ENCODE measurements around the gene HYKK.
"Not testable (repeated sequence)": the region's sequence is repeated elsewhere in the genome, so short reads cannot be mapped to it uniquely, and the experiment has no call there.

HYKK gene

DNA sequence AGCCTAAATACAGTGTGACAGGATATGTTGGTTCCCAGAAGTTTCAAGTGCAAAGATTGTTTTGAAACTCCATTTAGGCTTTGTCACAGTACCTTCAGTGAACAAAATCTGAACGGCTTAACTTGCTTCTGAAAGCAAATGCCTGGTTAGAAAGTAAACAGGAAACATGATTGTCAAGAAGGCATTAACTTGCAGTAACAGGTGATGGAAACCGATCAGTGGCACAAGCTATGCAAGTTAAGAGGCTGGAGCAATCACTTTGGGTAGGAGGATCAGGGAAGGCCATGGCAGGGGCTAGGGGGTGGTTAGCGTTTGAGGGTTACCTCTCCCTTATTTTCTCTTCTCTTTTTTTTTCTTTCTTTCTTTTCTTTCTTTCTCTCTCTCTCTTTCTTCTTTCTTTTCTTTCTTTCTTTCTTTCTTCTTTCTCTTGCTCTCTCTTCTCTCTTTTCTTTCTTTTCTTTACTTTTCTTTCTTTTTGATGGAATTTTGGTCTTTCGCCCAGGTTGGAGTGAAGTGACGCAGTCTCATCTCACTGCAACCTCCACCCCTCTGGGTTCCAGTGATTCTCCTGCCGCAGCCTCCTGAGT is 2.4 kb downstream of the HYKK start:
- TF ChIP-seq, protein P1, sequence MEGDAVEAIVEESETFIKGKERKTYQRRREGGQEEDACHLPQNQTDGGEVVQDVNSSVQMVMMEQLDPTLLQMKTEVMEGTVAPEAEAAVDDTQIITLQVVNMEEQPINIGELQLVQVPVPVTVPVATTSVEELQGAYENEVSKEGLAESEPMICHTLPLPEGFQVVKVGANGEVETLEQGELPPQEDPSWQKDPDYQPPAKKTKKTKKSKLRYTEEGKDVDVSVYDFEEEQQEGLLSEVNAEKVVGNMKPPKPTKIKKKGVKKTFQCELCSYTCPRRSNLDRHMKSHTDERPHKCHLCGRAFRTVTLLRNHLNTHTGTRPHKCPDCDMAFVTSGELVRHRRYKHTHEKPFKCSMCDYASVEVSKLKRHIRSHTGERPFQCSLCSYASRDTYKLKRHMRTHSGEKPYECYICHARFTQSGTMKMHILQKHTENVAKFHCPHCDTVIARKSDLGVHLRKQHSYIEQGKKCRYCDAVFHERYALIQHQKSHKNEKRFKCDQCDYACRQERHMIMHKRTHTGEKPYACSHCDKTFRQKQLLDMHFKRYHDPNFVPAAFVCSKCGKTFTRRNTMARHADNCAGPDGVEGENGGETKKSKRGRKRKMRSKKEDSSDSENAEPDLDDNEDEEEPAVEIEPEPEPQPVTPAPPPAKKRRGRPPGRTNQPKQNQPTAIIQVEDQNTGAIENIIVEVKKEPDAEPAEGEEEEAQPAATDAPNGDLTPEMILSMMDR (IDR thresholded peaks at IDR 0.05; ENCODE audit: control extremely low read depth, extremely low read depth, low read depth, missing control alignments): no peak
- ChIA-PET POLR2A (no interaction called here), CTCF (no interaction called here)
- DNase-seq (ENCODE audit: extremely low spot score): no peak

DNA sequence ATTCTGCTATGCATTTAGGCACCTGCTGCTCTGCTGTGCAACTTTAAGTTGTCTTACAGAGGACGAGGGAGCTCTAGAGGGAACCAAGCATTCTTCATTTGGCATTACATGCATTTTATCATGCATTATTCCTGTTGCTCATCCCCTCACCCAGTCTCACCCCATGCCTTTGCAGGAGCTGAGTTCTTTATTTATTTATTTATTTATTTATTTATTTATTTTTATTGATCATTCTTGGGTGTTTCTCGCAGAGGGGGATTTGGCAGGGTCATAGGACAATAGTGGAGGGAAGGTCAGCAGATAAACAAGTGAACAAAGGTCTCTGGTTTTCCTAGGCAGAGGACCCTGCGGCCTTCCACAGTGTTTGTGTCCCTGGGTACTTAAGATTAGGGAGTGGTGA is 12.7 kb downstream of the HYKK start:
- DNase-seq (ENCODE audit: extremely low spot score); POLR2A ChIA-PET; CTCF ChIA-PET: not testable (repeated sequence)

DNA sequence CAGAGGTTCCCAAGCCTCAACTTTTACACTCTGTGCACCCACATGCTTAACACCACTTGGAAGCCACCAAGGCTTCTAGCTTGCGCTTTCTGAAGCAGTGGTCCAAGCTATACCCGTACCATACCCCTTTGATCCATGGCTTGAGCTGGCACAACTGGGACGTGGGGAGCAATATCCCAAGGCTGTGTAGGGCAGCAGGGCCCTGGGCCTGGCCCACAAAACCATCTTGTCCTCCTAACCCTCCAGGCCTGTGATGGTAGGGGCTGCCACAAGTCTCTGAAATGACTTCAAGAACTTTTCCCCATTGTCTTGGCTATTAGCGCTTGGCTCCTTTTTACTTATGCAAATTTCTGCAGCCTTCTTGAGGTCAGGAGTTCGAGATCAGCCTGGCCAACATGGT is 16.9 kb downstream of the HYKK start:
- DNase-seq (ENCODE audit: extremely low spot score): no peak
- CTCF ChIA-PET: no interaction called here
- TF ChIP-seq, protein P1 (IDR thresholded peaks at IDR 0.05; ENCODE audit: control extremely low read depth, extremely low read depth, low read depth, missing control alignments): no peak
- POLR2A ChIA-PET: no interaction called here

DNA sequence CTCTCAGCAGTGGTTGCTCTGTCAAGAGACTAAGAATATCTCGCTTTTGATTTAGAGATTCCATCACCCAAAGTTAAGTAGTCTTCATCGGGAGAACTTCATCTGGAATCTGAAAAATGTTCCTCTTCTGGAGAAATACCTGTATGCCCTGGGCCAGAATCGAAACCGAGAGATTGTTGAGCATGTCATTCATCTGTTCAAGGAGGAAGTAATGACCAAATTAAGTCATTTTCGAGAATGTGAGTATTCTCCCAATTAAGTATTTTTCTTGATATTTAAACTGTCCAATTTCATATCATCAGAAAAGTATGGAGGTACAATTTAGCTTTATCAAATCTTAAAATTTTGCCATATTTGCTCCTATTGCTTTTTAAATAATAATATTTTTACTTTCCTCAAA is 19.9 kb downstream of the HYKK start:
- TF ChIP-seq, protein P1 (IDR thresholded peaks at IDR 0.05; ENCODE audit: control extremely low read depth, extremely low read depth, low read depth, missing control alignments): no peak
- POLR2A ChIA-PET: no interaction called here
- CTCF ChIA-PET: no interaction called here

DNA sequence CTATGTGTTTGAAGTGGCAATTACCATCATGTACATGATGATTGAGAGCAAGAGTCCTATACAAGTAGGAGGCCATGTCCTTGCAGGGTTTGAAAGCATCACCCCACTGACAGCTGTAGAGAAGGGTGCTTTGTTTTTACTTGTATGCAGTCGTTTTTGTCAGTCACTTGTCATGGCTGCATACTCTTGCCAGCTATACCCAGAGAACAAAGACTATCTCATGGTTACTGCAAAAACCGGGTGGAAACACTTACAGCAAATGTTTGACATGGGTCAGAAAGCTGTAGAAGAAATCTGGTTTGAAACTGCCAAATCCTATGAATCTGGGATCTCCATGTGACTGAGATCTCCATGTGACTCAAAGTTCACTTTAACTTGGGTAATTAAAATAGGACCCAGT is 26.0 kb downstream of the HYKK start:
- TF ChIP-seq, protein P1 (IDR thresholded peaks at IDR 0.05; ENCODE audit: control extremely low read depth, extremely low read depth, low read depth, missing control alignments): no peak
- POLR2A ChIA-PET: no interaction called here
- DNase-seq (ENCODE audit: extremely low spot score): no peak
- CTCF ChIA-PET: interaction anchor here (1.1 kb wide), 1 partner anchor 35 kb away, joined by 3 read pairs; no protein-coding TSS in a partner anchor

More for the DNA sequence above, 19.9 kb downstream of the HYKK start:
- DNase-seq (ENCODE audit: extremely low spot score): no peak

DNA sequence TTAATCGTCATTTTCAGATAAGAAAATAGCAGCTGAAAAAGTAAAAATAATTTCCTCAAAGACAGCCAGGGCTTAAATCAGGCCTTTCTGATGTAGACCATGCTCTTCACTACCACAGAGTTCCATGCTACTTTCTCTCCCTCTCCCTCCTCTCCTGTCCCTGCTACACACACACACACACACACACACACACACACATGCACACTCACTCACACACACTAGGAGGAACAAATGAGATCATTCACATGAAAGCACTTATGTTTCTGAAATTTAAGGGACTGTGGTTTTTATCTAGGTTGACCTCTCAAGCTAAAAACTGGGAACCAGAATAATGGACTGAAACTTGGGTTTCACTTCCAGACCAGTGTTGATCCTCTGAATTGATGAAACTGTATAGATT is 28.8 kb downstream of the HYKK start:
- DNase-seq (ENCODE audit: extremely low spot score): no peak
- ChIA-PET POLR2A (interaction anchor here (0.7 kb wide), 1 partner anchor 12 kb away, joined by 6 read pairs; no protein-coding TSS in a partner anchor), CTCF (interaction anchor here (1.0 kb wide), 1 partner anchor 15 kb away, joined by 3 read pairs; no protein-coding TSS in a partner anchor)
- TF ChIP-seq, protein P1 (IDR thresholded peaks at IDR 0.05; ENCODE audit: control extremely low read depth, extremely low read depth, low read depth, missing control alignments): no peak

DNA sequence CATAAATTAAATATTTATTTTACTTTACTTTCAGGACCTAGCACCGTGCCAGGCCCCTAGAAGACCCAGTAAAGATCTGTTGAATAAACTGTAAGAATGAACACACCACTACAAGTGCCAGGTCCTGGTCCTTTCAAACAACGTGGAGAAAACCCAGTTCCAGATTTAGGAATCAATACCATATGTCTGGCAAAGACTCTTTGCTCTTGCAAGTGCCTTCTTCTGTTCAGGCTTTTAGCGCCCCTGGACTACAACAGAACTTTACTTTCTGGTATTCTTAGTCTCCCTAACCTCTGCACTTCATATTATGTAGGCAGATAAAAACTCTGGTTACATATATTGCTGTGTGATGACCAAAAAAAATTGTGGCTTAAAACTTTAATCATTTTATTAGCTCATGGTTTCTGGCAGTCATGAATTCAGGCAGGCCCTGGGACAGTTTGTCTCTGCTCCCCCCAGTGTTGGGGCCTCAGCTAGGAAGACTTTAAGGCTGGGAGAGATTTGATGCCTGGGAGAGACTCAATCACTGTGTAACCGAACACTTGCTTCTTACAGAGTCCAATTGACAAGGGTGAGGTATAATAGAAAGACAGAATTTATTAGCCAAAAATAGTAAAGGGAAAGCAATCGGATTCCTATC is 30.0 kb downstream of the HYKK start:
- ChIA-PET CTCF (interaction anchor here (1.5 kb wide), 1 partner anchor 29 kb away, joined by 4 read pairs; no protein-coding TSS in a partner anchor), POLR2A (no interaction called here)
- TF ChIP-seq, protein P1 (IDR thresholded peaks at IDR 0.05; ENCODE audit: control extremely low read depth, extremely low read depth, low read depth, missing control alignments): no peak
- DNase-seq (ENCODE audit: extremely low spot score): no peak
